OCI-LY1 (cell line): ENCODE results near the gene CPXM1.

Source experiments
- CTCF ChIP-seq: fragments of 200-600 bp; sonication (generic), shearing (Covaris generic); IDR thresholded peaks from 2 replicates; pipeline ENCODE4 v1.5.1; 2017; ENCODE audit warnings: mild to moderate bottlenecking, antibody characterized with exemption, low read length, moderate library complexity, mixed read lengths
- EZH2 ChIP-seq: fragments of 200-600 bp; sonication (generic), shearing (Covaris generic); IDR thresholded peaks from 2 replicates; pipeline ENCODE4 v1.8.0; 2017; ENCODE audit warnings: borderline replicate concordance, mixed run types, mild to moderate bottlenecking, antibody characterized with exemption, low read length, moderate library complexity, mixed read lengths

GRCh38 chr20:2798814-2799213 is 1.6 kb downstream of the CPXM1 start:
- TF ChIP-seq CTCF (no peak), EZH2 (no peak)
